ENCODE data around the gene PPTC7.
"Not testable (repeated sequence)": the region's sequence is repeated elsewhere in the genome, so short reads cannot be mapped to it uniquely, and the experiment has no call there.

Gene PPTC7

GRCh38 chr12:110585231-110585799, 2.2 kb upstream of the PPTC7 start:
- FAIRE-seq: no peak

- FAIRE-seq: no peak
Observed at GRCh38 chr12:110582276-110583136, 612 bp downstream of the PPTC7 start.

- FAIRE-seq: no peak
Observed at GRCh38 chr12:110581931-110582275, 1.2 kb downstream of the PPTC7 start.

GRCh38 chr12:110579535-110580253, 3.4 kb downstream of the PPTC7 start:
- no peak for FAIRE-seq

GRCh38 chr12:110578694-110579534, 4.2 kb downstream of the PPTC7 start:
- no peak for FAIRE-seq

GRCh38 chr12:110577864-110578693, 5.0 kb downstream of the PPTC7 start:
- no peak for FAIRE-seq

GRCh38 chr12:110576504-110576903, 6.6 kb downstream of the PPTC7 start:
- FAIRE-seq: no peak

GRCh38 chr12:110575326-110575725, 7.8 kb downstream of the PPTC7 start:
- FAIRE-seq: no peak

- FAIRE-seq: not testable (repeated sequence)
Observed at GRCh38 chr12:110574717-110575230, 8.3 kb downstream of the PPTC7 start.

- no peak for FAIRE-seq
Observed at GRCh38 chr12:110574044-110574443, 9.1 kb downstream of the PPTC7 start.

GRCh38 chr12:110570798-110571197, 12.3 kb downstream of the PPTC7 start:
- not testable (repeated sequence) for FAIRE-seq

- not testable (repeated sequence) for FAIRE-seq
Observed at GRCh38 chr12:110569838-110570237, 13.3 kb downstream of the PPTC7 start.

GRCh38 chr12:110568752-110569151, 14.4 kb downstream of the PPTC7 start:
- no peak for FAIRE-seq

- FAIRE-seq: no peak
Observed at GRCh38 chr12:110566993-110567392, 16.1 kb downstream of the PPTC7 start.

- FAIRE-seq: no peak
Observed at GRCh38 chr12:110565894-110566871, 16.9 kb downstream of the PPTC7 start.

- FAIRE-seq: no peak
Observed at GRCh38 chr12:110564471-110564991, 18.6 kb downstream of the PPTC7 start.

- no peak for FAIRE-seq
Observed at GRCh38 chr12:110563702-110564470, 19.2 kb downstream of the PPTC7 start.

- not testable (repeated sequence) for FAIRE-seq
Observed at GRCh38 chr12:110562386-110562785, 20.7 kb downstream of the PPTC7 start.

GRCh38 chr12:110561471-110562201, 21.5 kb downstream of the PPTC7 start:
- no peak for FAIRE-seq
